ENCODE data around the gene STPG2.
"Not testable (repeated sequence)": the region's sequence is repeated elsewhere in the genome, so short reads cannot be mapped to it uniquely, and the experiment has no call there.

STPG2 gene

DNA sequence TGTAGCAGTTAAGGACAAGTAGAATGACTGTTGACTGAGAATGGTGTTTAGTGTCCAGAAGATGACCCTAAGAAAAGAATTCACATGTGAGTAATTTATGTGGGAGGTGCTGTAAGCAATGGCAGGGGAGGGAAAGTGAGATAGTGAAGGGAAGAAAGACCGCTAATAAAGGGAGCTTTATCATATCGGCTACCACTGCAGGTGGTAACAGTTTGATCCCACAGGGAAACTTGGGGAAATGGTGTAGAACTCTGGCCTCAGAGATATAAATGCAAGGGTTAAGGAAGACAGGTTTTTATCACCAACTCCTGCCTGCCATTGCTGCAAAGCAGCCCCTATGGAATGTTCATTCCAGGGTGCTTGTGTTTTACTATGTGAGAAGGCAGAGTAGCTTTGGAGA lies 489.6 kb downstream of the STPG2 start:
- TF ChIP-seq, protein P1, sequence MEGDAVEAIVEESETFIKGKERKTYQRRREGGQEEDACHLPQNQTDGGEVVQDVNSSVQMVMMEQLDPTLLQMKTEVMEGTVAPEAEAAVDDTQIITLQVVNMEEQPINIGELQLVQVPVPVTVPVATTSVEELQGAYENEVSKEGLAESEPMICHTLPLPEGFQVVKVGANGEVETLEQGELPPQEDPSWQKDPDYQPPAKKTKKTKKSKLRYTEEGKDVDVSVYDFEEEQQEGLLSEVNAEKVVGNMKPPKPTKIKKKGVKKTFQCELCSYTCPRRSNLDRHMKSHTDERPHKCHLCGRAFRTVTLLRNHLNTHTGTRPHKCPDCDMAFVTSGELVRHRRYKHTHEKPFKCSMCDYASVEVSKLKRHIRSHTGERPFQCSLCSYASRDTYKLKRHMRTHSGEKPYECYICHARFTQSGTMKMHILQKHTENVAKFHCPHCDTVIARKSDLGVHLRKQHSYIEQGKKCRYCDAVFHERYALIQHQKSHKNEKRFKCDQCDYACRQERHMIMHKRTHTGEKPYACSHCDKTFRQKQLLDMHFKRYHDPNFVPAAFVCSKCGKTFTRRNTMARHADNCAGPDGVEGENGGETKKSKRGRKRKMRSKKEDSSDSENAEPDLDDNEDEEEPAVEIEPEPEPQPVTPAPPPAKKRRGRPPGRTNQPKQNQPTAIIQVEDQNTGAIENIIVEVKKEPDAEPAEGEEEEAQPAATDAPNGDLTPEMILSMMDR (IDR thresholded peaks at IDR 0.05) = no peak
- no peaks in the 10 kb centered on the region for H3K4me1 ChIP-seq (ENCODE audit: control insufficient read depth in 1 of 2, insufficient read depth in 1 of 2, low read depth in 1 of 2, low read length in 1 of 2)
- H3K4me3 ChIP-seq (ENCODE audit: low read depth in 1 of 2, low read length in 1 of 2) = no peak overlapping the region
- H3K9me3 ChIP-seq = no peaks in the 10 kb centered on the region
- H3K27ac ChIP-seq = no peak overlapping the region
- H3K27me3 ChIP-seq = no peaks in the 10 kb centered on the region
- H3K36me3 ChIP-seq = no peaks in the 10 kb centered on the region

DNA sequence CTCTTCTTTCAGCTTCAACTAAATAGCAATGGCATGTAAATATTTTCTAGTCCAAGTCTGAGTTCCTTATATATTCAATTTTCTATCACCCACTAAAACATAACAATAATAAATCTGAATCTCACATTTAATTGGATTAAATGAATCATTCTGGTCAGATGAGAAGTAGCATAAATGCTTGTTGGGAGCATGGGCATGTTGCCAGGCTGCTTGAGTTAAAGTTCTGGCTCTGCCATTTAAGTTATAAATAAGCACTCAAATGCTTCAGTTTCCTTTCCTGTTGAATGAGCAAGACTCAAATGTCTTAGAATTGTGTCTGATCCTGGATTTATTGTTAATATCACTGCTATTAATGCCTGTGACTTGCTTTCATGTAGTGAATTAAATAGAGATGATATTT lies 496.3 kb downstream of the STPG2 start:
- Histone ChIP-seq H3K27ac (no peak overlapping the region), H3K27me3 (no peaks in the 10 kb centered on the region), H3K9me3 (no peaks in the 10 kb centered on the region), H3K4me3 (ENCODE audit: low read depth in 1 of 2, low read length in 1 of 2) (no peak overlapping the region), H3K4me1 (ENCODE audit: control insufficient read depth in 1 of 2, insufficient read depth in 1 of 2, low read depth in 1 of 2, low read length in 1 of 2) (no peaks in the 10 kb centered on the region), H3K36me3 (no peaks in the 10 kb centered on the region)
- TF ChIP-seq, protein P1 (IDR thresholded peaks at IDR 0.05) = no peak

DNA sequence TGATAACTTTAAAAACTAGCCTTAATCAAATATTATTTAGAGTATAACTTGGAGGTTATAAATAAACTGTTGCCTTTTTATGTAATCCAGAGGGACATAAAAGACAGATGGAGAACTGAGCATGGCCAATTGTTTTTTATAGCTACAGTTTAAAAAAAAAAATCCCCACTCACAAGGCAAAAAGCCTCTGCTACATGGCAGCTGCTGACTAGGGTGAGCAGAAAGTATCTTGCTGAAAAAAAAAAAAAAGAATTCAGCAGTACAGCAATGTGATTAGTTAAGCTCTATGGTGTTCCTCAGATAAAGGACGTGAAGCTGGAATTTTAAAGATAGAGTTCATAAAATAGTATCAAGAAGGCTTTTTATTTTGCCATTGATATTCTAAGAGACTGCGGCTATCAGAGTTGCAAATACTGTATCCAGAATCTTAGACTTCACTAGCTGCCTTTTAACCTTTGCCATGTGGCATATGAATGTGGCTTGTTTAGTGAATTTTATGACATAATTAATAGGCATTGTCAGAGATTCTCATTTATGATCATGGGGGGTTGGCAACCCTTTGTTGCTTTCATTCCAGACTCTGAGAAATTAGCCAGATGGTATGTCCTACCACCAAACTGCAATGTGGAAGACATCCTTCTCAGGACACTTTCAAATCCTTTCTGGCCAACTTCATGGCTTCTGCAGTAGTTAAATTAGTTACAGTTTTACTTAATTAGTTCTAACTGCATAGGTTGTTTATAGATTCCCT lies 498.0 kb downstream of the STPG2 start:
- H3K9me3 ChIP-seq = no peaks in the 10 kb centered on the region
- H3K36me3 ChIP-seq = no peaks in the 10 kb centered on the region
- no peaks in the 10 kb centered on the region for H3K27me3 ChIP-seq
- no peaks in the 10 kb centered on the region for H3K4me1 ChIP-seq (ENCODE audit: control insufficient read depth in 1 of 2, insufficient read depth in 1 of 2, low read depth in 1 of 2, low read length in 1 of 2)
- TF ChIP-seq, protein P1 (IDR thresholded peaks at IDR 0.05) = no peak
- no peak overlapping the region for H3K27ac ChIP-seq
- no peak overlapping the region for H3K4me3 ChIP-seq (ENCODE audit: low read depth in 1 of 2, low read length in 1 of 2)

DNA sequence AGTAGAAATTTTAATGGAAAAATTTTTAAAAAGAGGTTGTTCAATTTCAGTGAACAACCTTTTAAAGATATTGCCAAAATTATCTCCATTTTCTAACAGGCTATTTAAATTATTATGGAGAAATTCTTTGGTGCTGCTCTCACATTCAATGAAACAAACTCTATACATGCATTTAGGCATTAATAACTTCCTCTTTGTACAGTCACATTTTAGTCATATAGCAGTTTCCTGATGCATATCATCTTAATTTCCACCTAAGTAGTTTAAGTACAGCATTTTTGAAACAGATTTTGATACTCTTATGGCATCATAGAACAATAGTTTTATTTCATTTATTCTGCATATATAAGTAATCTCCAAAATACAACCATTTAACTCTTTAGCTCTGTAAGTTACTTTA lies 500.1 kb downstream of the STPG2 start:
- Histone ChIP-seq H3K27ac (no peak overlapping the region), H3K9me3 (no peaks in the 10 kb centered on the region), H3K4me1 (ENCODE audit: control insufficient read depth in 1 of 2, insufficient read depth in 1 of 2, low read depth in 1 of 2, low read length in 1 of 2) (no peaks in the 10 kb centered on the region), H3K4me3 (ENCODE audit: low read depth in 1 of 2, low read length in 1 of 2) (no peak overlapping the region), H3K36me3 (no peaks in the 10 kb centered on the region), H3K27me3 (no peaks in the 10 kb centered on the region)
- TF ChIP-seq, protein P1 (IDR thresholded peaks at IDR 0.05) = no peak

DNA sequence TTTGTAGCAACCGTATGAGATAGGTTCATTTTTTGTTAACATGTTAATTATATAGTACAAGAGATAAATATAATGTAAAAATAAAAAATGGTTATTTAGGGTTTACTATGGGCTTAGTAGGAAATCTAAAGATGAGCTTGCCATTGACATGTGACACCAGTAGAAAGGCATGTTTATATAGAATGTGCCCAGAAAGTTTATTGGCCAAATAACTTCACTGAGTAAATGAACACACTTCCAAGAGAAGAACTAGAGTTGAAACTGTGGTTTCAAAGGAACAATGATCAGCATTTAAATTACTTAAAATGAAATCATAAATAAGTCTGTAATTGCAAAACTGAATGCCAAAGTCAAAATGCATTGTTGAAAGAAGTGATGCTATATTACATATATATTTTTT lies 503.3 kb downstream of the STPG2 start:
- no peaks in the 10 kb centered on the region for H3K9me3 ChIP-seq
- H3K36me3 ChIP-seq = no peaks in the 10 kb centered on the region
- no peaks in the 10 kb centered on the region for H3K4me1 ChIP-seq (ENCODE audit: control insufficient read depth in 1 of 2, insufficient read depth in 1 of 2, low read depth in 1 of 2, low read length in 1 of 2)
- no peak overlapping the region for H3K27ac ChIP-seq
- TF ChIP-seq, protein P1 (IDR thresholded peaks at IDR 0.05) = no peak
- H3K4me3 ChIP-seq (ENCODE audit: low read depth in 1 of 2, low read length in 1 of 2) = no peak overlapping the region
- H3K27me3 ChIP-seq = no peaks in the 10 kb centered on the region

DNA sequence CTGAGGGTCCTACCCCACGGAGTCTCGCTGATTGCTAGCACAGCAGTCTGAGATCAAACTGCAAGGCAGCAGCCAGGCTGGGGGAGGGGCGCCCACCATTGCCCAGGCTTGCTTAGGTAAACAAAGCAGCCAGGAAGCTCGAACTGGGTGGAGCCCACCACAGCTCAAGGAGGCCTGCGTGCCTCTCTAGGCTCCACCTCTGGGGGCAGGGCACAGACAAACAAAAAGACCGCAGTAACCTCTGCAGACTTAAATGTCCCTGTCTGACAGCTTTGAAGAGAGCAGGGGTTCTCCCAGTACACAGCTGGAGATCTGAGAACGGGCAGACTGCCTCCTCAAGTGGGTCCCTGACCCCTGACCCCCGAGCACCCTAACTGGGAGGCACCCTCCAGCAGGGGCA lies 509.4 kb downstream of the STPG2 start:
- H3K36me3 ChIP-seq; H3K27ac ChIP-seq; H3K9me3 ChIP-seq; H3K27me3 ChIP-seq; H3K4me1 ChIP-seq (ENCODE audit: control insufficient read depth in 1 of 2, insufficient read depth in 1 of 2, low read depth in 1 of 2, low read length in 1 of 2); H3K4me3 ChIP-seq (ENCODE audit: low read depth in 1 of 2, low read length in 1 of 2): not testable (repeated sequence)
